Ascending aorta (tissue), 2 donors: ENCODE measurements around the gene MYO1D. TPM values are rescaled to one million over a fixed set of nuclear protein-coding genes. Genes with fewer than 3 reads are reported as not detected.

ENCODE experiments used
- DNase-seq, 2 donors: peaks; one replicate each; pipeline ENCODE4 v3.0.0-alpha.2; 2019; ENCODE audit warnings: low spot score in 2 of 2
- H3K27ac ChIP-seq, 2 donors: fragments of 200-600 bp; sonication (generic); one replicate each; pipeline ENCODE4 v1.5.1; 2016 to 2017; ENCODE audit warnings: mild to moderate bottlenecking in 1 of 2
- H3K27me3 ChIP-seq: fragments of 200-600 bp; sonication (generic); one replicate; pipeline ENCODE4 v1.5.1; 2017
- H3K36me3 ChIP-seq, 2 donors: fragments of 200-600 bp; sonication (generic); one replicate each; pipeline ENCODE4 v1.5.1; 2016
- H3K4me1 ChIP-seq, 2 donors: fragments of 200-600 bp; sonication (generic); one replicate each; pipeline ENCODE4 v1.5.1; 2016 to 2017; ENCODE audit warnings: mild to moderate bottlenecking in 1 of 2
- H3K4me3 ChIP-seq, 2 donors: fragments of 200-600 bp; sonication (generic); one replicate each; pipeline ENCODE4 v1.5.1; 2016 to 2017; ENCODE audit warnings: mild to moderate bottlenecking in 1 of 2
- H3K9me3 ChIP-seq, 2 donors: fragments of 200-600 bp; sonication (generic); one replicate each; pipeline ENCODE4 v1.5.1; 2016
- CTCF ChIP-seq, 3 experiments: fragments of 200-600 bp in 2 of 3; fragments of 450-650 bp in 1 of 3; sonication (generic) in 2 of 3; IDR thresholded peaks; one replicate each; pipeline ENCODE4 v1.5.1; 2016 to 2019; ENCODE audit warnings: antibody characterized with exemption in 3 of 3, mild to moderate bottlenecking in 1 of 3, moderate library complexity in 1 of 3
- intact Hi-C: fragments of 100-400 bp; cut with DNase I; formaldehyde crosslinking; loops from one replicate; pipeline ENCODE4 v1.15.1; 2023
- total RNA-seq: library from RNA; depleted of rRNA; stranded (reverse); fragments of >200 nt; gene quantifications from one replicate; pipeline ENCODE4 v1.1.0, GENCODE V29; 2016

MYO1D gene
- total RNA-seq, 1 donor from 2014 or later, result 105 TPM

GRCh38 chr17:32672711-32673110 lies 204.2 kb downstream of the MYO1D start:
- intact Hi-C loops, result no loop called here
- H3K27ac ChIP-seq, result peak overlapping the region in 1 of 2 donors; percentile 7

GRCh38 chr17:32671896-32672295 lies 205.0 kb downstream of the MYO1D start:
- Histone ChIP-seq H3K9me3 (no peaks in the 10 kb centered on the region), H3K27ac (peak overlapping the region in 1 of 2 donors; percentile 7), H3K4me1 (peaks cover 8 to 25% of the 10 kb centered on the region in 2 donors), H3K36me3 (no peaks in the 10 kb centered on the region), H3K27me3 (no peaks in the 10 kb centered on the region), H3K4me3 (no peak overlapping the region)
- intact Hi-C loops, result no loop called here
- DNase-seq, result peak; percentile 9 to 69
- TF ChIP-seq CTCF (IDR thresholded peaks at IDR 0.05), result no peak

More at GRCh38 chr17:32672711-32673110, 204.2 kb downstream of the MYO1D start:
- no peaks in the 10 kb centered on the region for H3K9me3 ChIP-seq
- no peak overlapping the region for H3K4me3 ChIP-seq
- H3K27me3 ChIP-seq, result no peaks in the 10 kb centered on the region
- H3K4me1 ChIP-seq, result peaks cover 8 to 25% of the 10 kb centered on the region in 2 donors
- H3K36me3 ChIP-seq, result no peaks in the 10 kb centered on the region
- no peak for DNase-seq
- TF ChIP-seq CTCF (IDR thresholded peaks at IDR 0.05), result no peak

GRCh38 chr17:32664936-32665583 lies 211.9 kb downstream of the MYO1D start:
- Histone ChIP-seq H3K4me3 (no peak overlapping the region), H3K4me1 (no peaks in the 10 kb centered on the region), H3K9me3 (no peaks in the 10 kb centered on the region), H3K36me3 (peaks cover 0 to 11% of the 10 kb centered on the region in 2 donors), H3K27me3 (no peaks in the 10 kb centered on the region), H3K27ac (no peak overlapping the region)
- TF ChIP-seq CTCF (IDR thresholded peaks at IDR 0.05), result no peak
- no peak for DNase-seq
- intact Hi-C loops, result loop anchor here (5.0 to 10.0 kb wide), 2 partner anchors 92 to 240 kb away; no protein-coding TSS in a partner anchor

GRCh38 chr17:32660496-32660985 lies 216.4 kb downstream of the MYO1D start:
- Histone ChIP-seq H3K27ac (no peak overlapping the region), H3K9me3 (no peaks in the 10 kb centered on the region), H3K27me3 (no peaks in the 10 kb centered on the region), H3K4me1 (peaks cover 0 to 19% of the 10 kb centered on the region in 2 donors), H3K4me3 (no peak overlapping the region), H3K36me3 (peaks cover 4 to 24% of the 10 kb centered on the region in 2 donors)
- TF ChIP-seq CTCF (IDR thresholded peaks at IDR 0.05), result no peak
- intact Hi-C loops, result loop anchor here (5.0 to 10.0 kb wide), 2 partner anchors 97 to 244 kb away; no protein-coding TSS in a partner anchor
- DNase-seq, result no peak

GRCh38 chr17:32659419-32659842 lies 217.5 kb downstream of the MYO1D start:
- Histone ChIP-seq H3K27ac (no peak overlapping the region), H3K9me3 (no peaks in the 10 kb centered on the region), H3K27me3 (no peaks in the 10 kb centered on the region), H3K4me1 (peaks cover 0 to 19% of the 10 kb centered on the region in 2 donors), H3K36me3 (peaks cover 14 to 35% of the 10 kb centered on the region in 2 donors), H3K4me3 (no peak overlapping the region)
- DNase-seq, result peak; percentile 12 to 85
- TF ChIP-seq CTCF (IDR thresholded peaks at IDR 0.05), result peak; percentile 77 to 92 (median 90)
- intact Hi-C loops, result loop anchor here (5.0 to 10.0 kb wide), 3 partner anchors 175 to 268 kb away; partner anchors contain the start of genes CDK5R1, MYO1D and TMEM98
